HG02759 (cell line): ENCODE measurements around the gene GALNT7.
A peak's percentile ranks its signal among the peaks of the same experiment; 100 is the strongest.

Source experiments
- ATAC-seq: cut with Tn5 transposase; IDR thresholded peaks from one replicate; pipeline ENCODE4 v1.9.1; 2021; ENCODE audit warnings: mild to moderate bottlenecking, moderate library complexity; ENCODE audit not compliant: unreplicated experiment

The GALNT7 gene

DNA sequence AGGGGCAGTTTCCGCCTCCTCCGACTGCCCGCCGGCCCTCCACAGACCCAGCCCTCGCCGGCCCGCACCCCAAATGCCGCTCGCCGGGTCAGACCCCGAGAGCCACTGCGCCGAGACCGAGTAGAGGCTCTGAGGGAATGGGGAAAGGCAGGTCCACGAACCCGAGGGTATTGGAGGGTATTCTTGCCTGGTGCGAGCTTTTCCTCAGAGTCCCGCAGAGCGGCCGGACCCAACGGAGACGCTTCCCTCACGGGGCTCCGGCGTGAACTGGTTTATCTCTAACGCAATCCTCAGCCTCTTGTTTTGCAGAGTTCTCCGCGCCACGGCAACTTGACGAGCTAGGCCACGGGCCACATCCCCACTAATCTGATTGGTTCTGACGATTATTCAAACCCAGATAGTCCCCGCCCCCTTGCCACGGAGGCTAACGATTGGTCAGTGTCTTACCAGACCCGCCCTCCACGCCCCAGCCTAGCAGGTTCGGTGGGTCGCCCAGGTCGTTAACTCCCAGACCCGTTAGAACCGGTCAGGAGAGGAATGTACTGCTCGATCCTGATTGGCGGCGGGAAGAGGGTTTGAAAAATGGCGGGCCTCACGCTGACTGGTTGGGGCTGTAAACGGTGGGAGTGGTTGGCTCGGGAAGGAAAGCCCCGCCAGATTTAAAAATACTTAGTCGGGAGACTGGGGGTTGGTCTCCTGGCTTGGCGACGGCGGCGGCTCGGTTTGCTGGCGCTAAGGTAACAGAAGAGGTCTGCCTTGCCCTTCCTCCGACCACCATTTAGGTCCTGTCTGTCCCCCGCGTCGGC, 165.7 kb downstream of the GALNT7 start, which contains the start of gene HMGB2:
HMGB2 (minus strand) TSS at position 274 of the 806 bp plus-strand sequence. CDS start 709 bp downstream, outside the sequence.
- ATAC-seq: peak; percentile 90

DNA sequence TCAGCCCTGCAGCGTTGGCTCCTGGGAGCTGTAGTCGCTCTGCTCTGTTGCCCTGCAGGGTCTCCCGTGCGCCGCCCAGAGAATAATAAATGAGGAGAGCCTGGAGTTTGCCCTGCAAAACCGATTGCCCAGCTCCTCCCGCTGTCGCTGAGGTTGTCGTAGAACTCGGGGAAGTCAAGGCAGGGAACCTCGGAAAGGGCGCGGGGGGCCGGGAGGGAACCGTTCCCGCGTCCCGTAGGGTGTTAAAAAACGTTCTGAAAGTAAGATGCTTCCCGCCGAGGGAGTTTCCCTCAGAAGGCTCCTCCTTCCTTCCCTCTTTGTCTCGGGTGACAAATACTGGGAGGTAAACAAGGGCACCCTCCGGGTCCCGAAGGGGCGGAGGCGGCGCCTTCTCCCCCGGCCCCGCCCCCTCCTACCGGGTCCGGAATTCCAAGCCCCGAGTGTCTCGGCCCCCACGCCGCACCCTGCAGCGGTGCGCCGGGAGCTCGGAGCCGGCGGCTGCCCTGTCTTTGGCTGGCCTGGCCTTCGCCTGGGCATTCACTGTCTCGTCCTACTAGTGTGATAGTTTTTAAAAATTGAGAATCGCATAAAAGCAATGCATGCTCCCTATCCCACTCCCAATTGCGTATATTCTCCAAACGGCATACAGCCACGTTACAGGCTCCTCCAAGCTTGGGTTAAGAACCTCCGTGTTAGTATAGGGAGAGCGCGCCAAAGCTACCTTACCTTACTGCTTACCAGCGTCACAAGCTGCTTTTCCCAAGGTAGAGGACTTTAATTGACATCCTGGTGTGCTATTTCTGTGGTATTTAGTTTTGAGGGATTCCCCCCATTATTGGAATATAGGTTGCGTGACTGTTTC, 166.5 kb downstream of the GALNT7 start:
- ATAC-seq: peak; percentile 40

DNA sequence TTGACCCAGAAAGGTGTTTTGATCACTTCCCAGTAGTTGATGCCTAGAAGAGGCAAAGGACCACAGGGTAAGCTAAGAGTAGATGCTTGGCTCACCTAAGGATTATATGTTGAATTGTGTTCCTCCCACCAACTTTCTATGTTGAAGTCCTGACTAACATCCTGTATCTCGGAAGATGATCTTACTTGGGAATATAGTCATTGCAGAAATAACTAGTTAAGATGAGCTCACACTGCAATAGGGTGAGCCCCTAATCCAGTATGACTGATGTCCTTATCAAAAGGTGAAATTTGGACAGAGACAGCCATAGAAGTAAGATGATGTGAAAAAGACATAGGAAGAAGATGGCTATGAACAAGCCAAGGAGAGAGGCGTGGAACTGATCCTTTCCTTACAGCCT, 168.9 kb downstream of the GALNT7 start:
- no peak for ATAC-seq

DNA sequence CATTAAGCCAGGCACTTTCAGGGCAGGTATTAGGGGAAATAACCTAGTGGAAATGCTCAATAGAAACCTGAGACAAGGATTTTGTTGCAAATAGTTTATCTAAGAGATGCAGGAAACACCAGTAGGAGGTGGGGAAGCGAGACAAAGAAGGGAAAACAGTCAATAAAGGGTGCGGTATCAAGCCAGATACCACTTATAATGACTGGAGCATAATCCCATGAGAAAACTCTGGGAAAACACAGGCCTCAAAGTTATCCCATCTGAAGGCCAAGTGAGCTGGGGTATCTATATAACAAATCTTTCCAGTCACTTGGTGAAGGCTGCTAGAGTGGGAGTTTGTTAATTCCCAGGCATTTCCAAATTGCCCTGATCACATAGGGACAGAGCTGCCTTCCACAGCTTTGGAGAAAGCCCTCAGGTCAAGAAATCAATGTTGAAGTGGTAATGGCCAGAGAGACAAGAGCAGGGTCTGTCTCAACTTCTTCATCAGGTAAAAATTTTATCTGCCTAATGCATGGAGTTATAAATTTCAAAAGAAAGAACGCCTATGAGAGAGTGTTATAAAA, 175.3 kb downstream of the GALNT7 start:
- ATAC-seq: no peak

DNA sequence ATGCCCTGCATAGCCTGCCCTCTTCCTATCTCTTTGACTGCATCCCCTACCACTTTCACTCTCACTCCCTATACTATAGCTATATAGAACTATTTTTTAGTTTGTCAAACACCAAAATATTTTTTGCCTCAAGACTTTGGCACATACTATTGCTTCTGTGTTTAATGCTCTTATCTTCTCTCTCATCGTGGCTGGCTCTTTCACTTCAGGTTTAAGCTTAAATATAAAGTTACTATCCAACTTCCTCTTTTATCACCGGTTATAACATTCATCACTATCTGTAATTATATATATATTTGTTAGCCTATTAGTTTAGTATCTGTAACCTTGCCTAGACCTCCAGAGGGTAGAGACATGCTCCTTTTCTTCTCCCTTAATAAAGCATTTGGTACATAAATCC, 177.0 kb downstream of the GALNT7 start:
- no peak for ATAC-seq

DNA sequence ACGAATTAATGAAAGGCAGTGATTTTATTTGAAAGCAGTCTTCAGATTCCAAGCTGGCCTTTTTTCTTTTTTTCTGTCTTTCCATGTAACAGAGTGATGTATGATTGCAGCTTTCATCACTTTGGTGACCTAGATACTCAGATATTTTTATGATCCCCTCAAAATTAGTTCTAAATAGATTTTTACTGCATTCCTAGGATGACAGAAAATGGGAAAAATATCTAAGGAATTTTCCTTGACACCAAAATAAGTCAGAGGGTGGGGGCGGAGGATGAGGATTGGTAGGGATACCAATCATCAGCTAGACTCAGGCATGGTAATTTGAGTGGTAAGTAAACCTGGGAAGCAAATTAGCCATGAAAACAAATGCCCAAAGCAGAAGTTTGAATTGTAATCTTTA, 177.5 kb downstream of the GALNT7 start:
- no peak for ATAC-seq

DNA sequence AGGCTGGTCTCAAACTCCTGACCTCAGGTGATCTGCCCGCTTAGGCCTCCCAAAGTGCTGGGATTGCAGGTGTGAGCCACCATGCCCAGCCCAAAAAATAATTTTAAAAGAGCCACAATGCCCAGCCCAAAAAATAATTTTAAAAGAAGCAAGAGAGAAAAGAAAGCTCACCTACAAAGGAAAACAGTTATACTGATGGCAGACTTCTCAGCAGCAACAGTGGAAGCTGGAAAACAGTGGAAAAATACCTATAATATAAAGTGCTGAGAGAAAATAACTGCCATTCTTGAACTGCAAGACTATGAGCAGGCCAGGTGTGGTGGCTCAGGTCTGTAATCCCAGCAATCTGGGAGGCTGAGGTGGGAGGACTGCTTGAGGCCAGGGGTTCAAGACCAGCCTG, 178.9 kb downstream of the GALNT7 start:
- no peak for ATAC-seq

DNA sequence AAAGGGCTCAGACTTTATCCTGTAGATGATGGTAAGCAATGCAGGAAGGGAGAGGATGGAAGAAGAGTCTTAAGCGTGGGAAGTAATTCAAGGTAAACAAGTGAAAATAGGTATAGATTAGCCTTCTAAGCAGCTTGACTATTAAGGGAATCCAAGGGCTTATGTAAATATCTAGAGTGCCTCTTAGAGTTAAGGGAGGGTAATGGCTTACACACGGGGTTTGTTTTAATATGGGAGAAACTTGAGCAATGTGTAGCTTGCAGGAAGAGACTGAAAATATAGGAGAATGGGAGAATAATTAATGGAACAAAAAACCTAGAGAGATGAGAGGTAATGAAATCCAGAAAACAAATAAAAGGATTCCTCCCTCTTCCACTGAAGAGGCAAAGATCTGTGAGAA, 189.3 kb downstream of the GALNT7 start:
- no peak for ATAC-seq

DNA sequence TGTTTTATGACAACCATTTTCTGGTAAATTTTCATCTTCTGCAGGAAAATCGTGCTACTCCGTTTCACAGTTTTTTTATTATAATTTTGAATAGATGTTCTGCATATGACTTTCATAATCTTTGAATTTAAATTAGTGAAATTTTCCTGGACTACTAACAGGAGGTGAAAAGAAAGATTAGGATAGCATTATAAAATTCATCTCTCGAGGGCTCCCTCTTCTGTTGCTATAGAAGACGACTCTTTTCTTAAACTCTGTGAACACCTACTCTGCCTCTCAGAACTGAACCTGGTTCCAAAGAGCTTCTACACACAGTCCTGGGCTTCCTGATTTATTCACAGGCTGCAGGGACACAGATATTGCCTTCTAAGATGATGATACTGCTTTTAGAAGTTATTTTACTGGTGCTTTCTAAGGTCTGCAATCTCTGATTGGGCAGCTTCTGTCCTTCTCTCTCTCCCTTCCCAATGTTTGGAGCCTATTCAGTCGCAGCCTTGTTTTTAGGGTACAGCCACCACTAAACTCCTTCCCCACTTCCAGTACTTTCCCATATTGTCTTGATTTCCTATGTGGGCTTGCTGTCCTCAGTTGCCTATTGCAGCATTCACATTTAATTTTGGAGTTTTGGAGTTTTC, 192.1 kb downstream of the GALNT7 start:
- no peak for ATAC-seq

DNA sequence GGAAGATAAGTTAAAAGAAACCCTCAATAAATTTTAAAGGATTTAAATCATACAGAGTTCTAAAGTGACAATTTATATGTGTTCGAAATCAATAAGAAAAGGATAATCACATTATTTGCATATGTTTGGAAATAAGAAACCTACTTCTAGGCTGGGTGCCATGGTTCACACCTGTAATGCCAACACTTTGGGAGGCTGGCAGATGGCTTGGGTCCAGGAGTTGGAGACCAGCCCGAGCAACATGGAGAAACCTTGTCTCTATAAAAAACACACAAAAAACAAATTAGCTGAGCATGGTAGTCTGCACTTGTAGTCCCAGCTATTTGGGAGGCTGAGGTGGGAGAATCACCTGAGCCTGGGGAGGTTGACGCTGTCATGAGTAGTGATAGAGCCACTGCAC, 194.1 kb downstream of the GALNT7 start:
- ATAC-seq: no peak

DNA sequence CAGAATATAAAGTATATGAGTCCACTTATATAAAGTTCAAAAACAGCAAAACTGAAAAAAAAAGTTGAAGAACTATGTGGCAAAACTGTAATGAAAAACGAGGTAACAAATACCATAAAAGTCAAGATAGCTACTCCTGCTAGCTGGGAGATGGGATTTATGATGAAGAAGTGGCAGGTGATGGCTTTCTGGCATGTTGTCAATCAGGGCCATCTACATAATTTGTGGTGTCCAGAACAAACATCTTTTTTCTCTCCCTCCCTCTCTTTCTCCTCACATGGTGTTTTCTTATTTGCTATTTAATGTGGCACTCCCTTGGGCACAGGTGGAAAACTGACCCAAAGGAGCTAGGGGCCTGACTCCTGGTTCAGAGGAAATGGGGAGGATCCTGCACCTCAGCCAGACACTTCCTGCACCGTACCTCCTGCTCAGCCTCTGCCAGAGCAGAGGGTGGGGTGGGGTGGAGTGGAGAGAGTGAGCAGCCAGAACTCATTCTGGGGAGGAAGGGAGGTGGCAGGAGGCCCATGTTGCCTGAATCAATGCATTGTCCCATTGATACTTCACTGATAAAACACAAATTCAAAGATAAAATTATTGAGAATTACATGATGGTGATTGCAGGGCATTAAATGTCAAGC, 196.9 kb downstream of the GALNT7 start:
- ATAC-seq: no peak

DNA sequence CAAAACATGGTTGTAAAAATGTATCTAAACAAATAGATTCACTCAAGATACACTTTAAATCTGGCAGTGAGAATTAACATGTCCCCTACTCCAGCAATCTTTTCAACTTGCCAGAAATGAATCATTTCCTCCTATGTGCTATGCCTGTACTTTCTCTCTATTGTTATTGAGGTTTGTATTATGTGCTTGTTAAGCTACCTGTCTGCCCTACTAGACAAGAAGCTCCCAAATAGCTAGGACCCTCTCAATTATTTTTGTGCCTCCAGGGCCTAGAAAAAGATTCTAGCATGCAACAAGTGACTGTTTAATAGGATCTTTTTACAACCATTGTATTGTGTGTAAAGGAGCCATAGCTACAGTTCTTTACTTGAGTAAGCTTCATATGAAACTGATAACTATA, 198.7 kb downstream of the GALNT7 start:
- ATAC-seq: no peak

DNA sequence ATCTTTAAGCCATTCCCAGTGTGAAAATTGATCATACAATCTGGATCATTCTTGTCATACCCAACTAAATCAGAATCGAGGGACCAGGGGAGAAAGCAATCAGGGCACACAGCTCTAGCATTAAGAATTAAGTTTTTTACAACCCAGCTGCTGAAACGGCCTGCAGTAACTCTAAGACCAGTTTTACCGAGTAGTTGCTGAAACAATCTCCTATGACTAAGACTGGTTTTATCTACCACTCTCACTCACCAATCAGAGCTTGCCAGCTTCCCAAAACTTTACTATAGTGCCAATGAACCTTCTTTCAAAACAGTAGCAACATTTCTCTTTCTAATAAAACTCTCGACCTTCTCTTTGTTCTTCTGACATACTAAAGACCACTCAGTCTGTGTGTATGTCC, 199.3 kb downstream of the GALNT7 start:
- no peak for ATAC-seq

DNA sequence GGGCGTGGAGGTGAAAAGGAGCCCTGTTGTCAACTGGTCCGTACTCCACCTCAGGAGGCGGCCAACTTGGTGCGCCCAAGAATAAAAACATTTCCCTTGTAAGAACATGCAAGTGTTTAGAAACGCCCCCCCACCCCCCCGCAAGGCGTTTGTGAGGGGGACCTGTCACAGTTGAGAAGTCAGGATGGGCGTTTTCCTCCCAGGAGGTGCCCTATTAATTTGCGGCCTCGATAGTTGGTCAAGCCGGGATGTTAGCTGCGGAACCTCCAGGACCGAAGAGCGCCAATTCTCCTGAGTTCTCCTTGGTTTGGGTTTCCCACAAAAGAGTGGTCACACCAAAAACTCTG, 201.5 kb downstream of the GALNT7 start:
- ATAC-seq: peak; percentile 2

DNA sequence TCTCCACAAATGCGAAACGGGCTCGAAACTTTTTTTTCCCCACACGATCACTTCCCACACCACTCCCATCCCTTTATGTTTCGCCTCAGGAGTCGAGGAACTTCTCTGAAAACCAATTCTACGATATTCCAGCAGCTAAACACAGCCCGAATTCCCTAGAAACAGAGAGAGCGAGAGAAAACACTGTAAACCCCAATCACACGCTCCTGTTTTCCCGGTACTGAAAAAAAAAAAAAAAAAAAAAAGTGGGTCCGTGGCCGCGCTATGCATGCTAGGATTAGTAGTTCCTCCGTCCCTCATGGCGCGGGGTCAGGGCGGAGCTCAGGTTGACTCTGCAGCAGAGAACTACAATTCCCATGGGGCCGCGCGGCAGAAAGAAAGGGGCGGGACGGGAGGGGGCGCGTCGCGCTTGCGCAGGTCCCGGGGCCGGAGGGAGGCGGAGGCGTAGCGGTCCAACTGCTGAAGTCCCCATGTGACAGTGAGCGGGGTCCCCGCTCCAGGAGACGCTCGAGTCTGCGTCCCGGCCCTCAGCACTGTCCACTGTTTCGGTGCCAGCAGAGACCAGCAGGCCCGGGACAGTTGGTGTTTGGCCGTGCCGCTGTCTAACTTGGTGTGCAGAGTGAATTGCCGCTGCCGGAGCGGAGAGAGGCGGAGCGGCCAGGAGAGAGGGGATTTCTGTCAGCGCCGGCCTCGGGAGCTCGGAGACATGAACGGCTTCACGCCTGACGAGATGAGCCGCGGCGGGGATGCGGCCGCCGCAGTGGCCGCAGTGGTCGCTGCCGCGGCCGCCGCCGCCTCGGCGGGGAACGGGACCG, 202.1 kb downstream of the GALNT7 start, which contains the start of gene SAP30:
SAP30 (plus strand) TSS at position 478 of the 815 bp plus-strand sequence; CDS start at position 707, 229 bp downstream.
- peak; percentile 69 for ATAC-seq

DNA sequence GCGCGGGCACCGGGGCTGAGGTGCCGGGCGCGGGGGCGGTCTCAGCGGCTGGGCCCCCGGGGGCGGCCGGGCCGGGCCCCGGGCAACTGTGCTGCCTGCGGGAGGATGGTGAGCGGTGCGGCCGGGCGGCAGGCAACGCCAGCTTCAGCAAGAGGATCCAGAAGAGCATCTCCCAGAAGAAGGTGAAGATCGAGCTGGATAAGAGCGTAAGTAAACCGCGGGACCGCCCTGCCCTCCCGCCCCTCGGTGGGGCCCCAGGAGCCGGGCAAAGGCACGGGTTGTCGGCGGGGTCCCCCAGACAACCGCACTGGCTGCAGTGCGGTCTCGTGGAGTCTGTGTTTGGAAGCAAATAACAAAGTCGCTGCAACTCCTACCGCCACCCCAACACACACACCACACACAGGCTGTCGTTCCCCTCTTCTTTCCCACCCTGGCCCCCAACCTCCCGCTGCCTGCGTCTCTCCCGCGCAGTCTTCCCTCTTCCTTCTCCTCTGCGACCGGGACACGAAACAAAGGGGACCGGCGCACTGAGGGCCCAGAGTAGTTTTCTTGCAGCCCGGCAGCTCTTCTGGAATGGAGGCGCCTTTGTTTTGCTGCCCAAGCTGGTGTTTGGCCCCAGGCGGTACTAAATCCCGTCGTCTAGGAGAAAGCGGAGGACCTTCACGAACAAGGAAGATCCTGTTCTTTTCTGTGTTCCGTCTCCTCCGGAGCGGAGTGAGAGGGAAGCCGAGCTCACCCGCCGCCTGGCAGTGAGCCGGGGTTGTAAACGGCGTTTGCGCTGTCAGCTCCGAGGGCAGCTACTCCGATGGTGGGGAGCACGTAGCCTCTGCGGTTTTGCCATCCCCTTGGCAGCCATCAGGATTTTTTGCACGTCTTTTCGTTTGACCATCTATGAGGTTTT, 202.9 kb downstream of the GALNT7 start:
- ATAC-seq: peak; percentile 26
